HG02763 (cell line): ENCODE data around the gene CILP.
"Not testable (repeated sequence)": the region's sequence is repeated elsewhere in the genome, so short reads cannot be mapped to it uniquely, and the experiment has no call there.

ENCODE experiments used
- ATAC-seq: cut with Tn5 transposase; IDR thresholded peaks from one replicate; pipeline ENCODE4 v1.9.1; 2021; ENCODE audit warnings: mild to moderate bottlenecking, moderate library complexity; ENCODE audit not compliant: unreplicated experiment

CILP gene, protein sequence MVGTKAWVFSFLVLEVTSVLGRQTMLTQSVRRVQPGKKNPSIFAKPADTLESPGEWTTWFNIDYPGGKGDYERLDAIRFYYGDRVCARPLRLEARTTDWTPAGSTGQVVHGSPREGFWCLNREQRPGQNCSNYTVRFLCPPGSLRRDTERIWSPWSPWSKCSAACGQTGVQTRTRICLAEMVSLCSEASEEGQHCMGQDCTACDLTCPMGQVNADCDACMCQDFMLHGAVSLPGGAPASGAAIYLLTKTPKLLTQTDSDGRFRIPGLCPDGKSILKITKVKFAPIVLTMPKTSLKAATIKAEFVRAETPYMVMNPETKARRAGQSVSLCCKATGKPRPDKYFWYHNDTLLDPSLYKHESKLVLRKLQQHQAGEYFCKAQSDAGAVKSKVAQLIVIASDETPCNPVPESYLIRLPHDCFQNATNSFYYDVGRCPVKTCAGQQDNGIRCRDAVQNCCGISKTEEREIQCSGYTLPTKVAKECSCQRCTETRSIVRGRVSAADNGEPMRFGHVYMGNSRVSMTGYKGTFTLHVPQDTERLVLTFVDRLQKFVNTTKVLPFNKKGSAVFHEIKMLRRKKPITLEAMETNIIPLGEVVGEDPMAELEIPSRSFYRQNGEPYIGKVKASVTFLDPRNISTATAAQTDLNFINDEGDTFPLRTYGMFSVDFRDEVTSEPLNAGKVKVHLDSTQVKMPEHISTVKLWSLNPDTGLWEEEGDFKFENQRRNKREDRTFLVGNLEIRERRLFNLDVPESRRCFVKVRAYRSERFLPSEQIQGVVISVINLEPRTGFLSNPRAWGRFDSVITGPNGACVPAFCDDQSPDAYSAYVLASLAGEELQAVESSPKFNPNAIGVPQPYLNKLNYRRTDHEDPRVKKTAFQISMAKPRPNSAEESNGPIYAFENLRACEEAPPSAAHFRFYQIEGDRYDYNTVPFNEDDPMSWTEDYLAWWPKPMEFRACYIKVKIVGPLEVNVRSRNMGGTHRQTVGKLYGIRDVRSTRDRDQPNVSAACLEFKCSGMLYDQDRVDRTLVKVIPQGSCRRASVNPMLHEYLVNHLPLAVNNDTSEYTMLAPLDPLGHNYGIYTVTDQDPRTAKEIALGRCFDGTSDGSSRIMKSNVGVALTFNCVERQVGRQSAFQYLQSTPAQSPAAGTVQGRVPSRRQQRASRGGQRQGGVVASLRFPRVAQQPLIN

DNA sequence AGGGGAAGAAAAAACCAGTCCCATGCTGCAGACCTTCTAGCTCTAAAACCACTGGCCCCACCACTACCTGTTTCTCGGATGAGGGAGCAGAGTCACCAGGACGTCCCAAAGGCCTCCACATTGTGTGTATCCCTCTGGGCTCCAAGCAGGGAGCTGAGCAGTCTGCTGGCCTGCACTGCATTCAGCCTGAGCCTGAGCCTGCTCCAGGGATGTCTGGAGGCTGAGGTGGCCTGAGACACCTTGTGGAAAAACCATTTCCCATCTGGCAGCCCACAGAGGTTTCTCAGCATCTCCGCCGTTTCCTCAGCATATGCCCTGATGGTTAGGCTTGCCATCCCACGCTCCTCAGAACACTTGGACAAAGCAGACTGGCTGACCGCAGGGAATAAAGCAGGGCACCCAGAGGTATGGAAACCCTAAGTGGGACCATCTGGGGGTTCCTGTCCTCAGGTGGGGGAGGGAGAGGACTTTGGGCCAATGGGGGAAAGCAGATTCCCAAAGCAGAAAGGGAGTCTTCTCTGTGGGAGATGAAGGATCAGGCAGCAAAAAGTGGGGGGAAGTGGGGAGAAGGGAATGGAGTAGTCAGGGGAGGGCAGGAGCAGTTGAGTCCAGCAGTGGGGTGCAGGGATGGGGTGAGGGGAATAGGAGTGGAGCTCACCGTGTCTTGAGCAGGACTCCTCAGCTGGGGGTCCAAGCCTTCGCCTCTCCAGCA is at the start of gene CILP:
CILP (minus strand) TSS at position 704 of the 712 bp plus-strand sequence. CDS start 1,718 bp downstream, outside the sequence.
- ATAC-seq, result no peak

DNA sequence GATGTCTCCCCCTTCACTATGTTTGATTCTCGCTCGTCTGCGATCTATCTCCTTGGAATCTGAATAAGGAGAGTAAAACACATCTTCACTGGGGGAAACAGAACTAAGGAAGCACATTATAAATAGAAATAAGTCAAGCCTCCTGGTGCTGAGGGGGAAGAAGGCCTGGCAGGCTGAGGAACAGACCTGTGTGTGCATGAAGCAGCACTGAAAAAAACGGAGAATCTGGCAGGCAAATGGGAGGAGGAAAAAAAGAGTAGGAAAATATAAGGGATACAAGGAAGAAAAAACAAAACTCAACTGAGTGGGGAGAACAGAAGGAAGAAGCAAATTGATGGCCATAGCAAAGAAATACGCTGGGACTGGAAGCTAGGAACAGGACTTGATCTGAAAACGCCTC is 49.7 kb upstream of the CILP start:
- ATAC-seq, result no peak

DNA sequence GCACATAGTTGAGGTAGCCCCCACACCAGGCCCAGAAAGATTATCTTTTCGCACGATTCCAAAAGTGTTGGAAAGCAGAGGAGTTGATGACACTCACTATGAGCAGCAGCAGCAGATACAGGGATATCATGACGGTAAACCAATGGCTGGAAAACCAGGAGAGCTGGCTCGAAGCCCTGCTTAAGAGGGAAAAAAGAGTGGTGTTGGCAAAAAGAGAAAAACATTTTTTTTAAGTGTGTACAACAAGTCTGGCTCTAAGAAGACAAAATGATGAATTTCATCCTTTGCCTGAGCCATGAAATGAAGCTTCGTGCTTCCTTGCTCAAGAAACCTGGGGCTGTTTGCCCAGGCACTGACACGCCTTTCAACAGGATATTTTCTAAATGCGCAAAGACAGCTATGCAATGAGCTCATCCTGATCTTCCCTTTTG is 48.1 kb upstream of the CILP start:
- no peak for ATAC-seq

DNA sequence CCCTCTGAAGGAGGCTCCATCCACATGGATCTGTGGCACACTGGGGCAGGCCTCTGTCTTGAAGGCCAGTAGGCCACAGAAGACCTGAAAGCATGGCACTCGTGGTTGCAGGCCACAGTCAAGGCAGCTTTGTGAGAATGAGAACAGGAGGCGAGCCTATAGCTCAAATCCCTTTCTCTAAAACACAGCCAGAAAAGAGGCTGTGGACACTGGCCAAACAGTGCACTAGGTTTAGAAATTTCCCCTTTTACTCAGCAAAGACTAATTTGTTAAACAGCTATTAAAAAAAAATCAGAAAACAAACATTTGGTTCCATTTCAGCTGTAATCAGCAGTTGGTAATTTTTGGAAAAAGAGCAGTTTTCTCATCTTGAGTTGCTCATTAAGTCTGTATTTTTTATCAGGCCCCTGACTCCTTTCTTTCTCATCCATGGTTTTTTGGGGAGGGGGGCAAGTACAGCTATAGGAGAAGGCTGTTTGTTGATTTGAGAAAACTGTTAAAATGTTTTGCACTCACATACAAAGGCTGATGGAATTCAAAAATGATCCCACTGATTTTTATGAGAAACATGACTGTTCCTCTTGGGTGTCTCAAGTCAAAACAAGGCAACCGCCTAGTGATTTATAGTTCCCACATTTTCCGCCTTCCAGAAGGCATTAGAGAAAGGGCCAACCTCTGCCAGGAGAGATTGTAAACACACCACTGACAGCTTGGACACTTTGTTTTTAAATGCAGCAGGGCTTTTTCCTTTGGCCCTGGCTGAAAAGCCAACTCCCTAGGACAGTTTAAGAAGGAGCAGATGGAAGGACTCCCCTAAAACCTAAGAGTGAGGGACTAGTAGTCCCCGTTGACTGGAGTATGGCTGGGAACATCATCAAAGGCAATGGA is 47.3 kb upstream of the CILP start:
- ATAC-seq, result no peak

DNA sequence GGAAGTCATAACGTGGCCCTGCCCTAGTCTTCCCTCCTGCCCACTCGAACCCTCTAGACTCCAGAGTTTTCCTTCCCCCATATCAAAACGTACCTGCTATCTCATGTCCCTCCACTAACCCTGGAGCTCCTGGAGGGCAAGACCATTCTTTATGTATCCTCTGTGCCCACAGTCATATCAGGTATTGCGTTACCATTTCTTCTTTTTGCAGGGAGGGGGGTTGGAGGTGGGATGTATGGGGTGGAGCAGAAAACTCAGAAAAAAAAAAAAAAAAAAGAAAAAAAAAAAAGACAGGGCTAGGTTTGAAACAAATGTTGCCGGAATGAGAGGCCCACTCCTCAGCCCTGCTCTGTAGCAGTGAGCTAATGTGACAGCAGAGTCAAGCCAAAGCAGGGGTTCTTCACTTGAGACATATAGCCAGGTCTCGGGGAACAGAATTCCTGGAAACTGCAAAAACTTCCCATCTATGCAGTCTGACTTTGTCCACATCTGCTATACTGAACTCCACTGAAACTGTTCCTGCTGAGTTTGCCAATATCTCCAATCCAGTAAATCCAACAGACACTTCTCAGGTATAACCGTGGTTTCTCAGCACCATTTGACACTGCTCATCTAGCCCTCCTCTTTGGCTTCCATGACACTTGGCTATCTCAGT is 44.3 kb upstream of the CILP start:
- ATAC-seq, result no peak

DNA sequence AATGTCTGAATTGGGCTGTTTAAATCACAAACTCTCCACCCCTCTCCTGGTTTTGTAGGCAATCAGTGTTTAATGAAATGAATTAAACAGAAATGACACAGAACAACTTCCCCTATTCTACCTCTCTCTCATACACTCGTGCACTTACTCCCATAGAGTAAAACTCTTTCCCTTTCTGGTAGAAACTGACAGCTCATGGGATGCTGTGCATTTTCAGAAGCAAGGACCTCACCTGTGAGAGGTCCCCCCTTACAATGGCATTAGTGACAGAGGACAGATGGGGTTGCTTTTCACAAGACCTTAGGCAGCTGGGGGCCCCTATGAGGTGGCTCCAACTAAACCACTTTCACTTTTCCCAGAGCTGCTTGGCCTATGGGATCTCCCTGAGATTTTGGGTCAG is 43.5 kb upstream of the CILP start:
- no peak for ATAC-seq

DNA sequence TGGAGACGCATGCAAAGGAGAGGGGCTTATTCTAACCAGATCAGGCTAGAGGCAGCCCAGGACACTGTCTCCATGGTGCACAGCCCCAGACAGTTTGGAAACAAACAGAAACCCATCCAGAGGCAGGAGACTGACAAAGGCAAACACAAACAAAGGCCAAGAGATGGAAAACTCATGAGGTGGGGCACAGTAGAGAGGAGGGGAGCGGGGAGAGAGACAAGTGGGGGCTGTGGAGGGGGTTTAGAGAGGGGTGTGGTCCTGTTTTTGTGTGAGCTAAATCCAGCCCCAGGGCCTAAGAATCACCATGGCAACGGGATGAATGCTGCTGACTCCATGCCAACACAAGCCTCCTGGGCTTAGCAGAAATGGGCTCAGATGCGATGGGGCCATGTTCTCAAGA is 43.1 kb upstream of the CILP start:
- ATAC-seq, result no peak

DNA sequence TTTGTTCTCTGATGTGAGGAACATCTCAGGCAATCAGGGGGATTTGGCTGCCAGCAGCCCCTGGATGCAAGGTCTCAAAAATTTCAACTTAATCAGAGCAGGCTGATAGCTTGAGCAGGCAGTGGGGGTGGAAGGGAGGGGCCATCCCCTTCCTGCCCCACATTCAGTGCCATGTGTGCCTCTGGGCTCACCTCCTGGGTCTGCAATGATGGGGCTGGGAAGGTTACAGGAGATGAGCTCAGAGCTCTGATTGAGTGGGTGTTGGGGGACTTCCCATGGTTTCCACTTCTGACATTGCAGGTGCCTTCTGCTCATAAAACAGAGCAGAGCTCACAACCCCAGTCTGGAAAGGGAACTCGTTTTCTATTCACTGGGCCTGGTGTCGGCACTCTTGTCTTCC is 38.4 kb upstream of the CILP start:
- no peak for ATAC-seq

DNA sequence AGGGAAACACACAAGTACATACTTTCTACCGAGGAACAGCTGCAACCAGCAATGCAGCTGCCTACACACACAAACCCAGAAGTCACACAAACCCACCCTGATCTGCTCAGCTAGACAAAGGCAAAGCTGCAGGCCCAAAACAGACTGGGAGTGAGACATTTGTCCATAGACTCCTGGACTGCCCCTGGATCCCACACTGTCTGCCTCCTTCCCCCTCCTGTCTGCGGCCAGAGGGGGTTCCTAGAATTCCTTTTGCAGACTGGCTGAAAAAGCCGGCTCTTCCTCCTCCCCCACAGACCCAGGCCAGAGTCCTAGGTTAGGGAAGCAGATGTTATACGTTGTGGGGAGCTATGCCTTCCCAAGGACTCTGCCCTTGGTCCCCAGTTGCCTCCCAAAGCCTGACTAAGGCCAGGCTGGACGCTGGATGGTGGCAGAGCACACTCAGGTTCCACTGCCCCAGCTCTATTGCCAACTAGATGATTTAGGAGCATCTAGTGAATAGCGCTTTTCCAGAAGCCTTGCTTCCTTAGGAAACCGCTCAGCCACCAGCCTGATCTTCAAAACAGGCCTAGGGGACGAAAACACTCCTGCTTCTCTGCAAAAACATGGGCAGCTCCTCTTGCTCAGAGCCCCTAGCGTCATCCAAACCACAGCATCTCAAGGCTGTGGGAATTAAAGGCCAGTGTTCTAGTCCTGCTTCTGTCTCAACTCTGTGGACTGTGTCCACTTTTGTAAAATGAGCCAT is 37.4 kb upstream of the CILP start:
- no peak for ATAC-seq

DNA sequence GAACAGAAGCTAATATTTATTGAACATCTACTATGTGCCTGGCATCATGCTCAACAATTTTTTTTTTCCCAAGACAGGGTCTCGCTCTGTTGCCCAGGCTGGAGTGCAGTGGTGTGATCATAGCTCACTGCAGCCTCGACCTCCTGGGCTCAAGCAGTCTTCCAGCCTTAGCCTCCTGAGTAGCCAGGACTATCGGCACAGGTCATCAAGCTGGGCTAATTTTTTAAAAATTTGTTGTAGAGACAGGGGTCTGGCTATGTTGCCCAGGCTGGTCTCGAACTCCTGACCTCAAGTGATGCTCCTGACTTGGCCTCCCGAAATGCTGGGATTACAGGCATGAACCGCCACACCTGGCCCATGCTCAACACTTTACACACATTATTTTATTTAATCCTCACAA is 35.7 kb upstream of the CILP start:
- no peak for ATAC-seq

DNA sequence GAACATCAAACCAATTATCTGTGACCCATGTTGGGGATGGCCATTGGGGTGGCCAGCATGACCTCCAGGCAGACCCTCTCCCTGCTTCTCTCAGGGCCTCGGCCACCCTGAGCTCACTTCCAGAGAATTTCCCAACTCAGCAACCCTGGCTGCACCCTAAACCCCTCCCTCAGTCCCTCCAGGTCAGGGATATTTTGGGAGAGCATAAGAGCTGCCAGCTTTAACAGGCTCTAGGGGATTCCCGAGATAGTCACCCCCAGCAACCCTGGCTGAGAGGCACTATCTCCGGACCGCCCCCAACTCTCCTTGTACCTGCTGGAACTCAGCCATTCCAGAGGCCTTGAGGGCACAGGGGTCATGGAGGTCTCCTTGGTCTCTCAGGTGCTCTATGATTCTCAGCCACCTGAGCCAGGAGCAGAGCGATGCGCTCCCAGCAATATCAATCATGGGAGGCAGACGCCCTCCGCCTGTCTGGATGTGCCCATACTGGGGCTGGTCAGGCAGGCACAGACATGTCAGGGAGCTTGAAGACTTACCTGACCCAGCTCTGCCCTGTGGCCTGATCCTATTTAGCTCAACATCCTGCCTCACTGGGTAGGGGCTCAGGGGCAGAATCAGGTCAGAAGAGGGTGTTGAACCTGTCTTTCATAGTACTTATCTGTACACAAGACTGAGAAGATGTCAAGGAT is 34.9 kb upstream of the CILP start:
- ATAC-seq, result no peak

DNA sequence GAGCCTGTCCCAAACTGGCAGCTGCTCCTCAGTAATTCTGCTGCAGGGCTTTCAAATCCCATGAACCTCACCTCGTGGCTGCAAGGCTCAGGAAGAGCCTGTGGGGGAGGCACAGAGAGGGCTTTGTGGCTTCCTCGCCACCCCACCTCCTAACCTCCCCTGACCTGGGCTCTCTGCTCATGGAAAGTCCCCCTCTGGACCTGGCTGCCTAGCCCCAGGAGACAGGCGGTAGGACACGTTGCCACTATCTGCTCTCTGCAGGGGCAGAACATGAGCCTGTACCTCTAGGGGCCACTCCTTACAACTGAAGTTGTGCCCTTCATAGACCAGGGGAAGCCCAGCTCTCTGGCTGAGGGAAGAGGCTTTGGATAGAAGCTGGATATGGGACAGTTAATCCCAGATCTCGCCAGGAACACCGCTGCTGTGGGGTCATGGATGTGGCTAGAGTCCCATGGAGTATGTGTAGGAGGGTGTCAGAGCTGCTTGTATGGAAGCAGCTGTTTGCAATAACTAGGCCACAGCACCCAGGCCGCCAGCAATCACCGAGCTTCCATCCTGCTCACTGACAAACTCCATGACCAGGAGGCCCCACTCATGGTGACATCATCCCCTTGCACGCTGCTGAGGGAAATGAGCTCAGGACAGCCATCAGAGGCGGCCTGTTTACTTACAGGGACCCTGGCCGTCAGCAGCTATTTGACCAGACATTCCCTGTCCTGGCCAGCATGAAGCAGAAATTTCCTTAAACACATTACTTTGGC is 34.0 kb upstream of the CILP start:
- no peak for ATAC-seq

DNA sequence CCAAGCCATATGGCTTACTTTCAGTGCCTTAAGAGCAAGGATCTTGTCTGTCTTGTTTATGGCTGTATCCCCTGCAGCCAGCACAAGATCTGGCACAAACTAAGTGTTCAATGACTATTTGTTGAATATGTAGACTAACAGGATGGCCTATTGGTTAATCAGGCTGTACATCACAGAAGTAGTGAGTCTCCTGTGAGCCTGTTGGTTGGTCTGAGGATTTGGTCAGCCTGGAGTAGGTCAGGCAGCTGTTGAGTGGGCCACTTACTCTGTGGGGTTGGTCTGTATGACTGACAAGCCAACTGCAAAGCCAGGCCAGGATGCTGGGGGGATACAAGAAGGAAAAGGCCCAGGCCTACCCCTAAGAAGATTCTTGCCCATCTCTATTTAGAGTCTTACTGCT is 33.4 kb upstream of the CILP start:
- no peak for ATAC-seq

DNA sequence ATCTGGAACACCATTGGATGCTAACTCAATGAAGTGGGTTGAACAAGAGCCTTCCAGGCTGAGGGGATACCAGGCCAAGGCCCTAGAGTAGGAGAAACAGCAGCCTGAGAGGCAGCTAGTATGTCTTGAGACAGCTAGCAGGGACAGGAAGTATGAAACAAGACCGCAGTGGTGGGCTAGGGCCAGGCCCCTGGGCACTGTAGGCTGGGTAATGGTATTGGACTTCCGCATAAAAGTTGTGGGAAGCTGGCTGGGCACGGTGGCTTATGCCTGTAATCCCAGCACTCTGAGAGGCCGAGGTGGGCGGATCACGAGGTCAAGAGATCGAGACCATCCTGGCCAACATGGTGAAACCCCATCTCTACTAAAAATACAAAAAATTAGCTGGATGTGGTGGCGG is 25.2 kb upstream of the CILP start:
- not testable (repeated sequence) for ATAC-seq

DNA sequence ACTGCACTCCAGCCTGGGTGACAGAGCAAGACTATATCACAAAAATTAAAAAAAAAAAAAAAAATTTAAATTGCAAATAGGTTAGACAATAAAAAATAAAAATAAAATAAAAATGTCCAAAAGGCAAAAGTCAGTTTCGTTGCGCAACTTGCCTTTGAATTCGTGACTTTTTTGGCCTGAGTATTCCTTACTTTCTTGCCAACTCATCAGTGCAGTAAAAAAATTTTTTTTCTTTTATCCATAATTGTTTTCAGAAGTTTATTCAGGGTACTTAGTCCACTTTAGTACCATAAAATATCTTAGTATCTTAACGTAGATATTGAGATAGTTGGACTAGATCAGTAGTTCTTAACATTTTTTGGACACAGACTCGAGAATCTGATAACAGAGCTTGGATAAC is 22.4 kb upstream of the CILP start:
- ATAC-seq, result no peak

DNA sequence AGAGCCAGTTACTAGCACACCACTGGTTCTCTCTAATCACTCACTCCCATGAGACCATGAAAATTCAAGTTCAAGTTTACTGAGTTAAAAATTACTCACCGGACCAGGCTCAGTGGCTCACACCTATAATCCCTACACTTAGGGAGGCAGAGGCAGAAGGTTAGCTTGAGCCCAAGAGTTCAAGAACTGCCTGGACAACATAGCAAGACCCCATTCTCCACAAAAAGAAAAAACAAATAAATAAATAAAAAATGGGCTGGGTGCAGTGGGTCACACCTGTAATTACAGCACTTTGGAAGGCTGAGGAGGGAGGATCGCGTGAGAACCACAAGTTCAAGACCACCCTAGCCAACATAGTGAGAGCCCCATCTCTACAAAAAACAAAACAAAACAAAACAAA is 21.2 kb upstream of the CILP start:
- ATAC-seq, result no peak

DNA sequence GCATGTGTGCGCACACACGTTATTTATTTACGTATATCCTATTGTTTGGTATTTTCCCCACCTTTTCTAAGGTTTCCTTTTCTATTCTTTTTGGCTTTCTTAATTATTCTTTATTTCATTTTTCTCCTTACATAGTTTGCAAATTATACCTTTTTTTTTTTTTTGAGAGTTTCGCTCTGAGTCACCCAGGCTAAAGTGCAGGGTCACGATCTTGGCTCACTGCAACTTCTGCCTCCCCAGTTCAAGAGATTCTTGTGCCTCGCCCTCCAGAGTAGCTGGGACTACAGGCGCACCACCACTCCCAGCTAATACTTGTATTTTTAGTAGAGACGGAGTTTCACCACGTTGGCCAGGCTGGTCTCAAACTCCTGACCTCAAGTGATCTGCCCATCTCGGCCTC is 20.0 kb upstream of the CILP start:
- no peak for ATAC-seq
